ENCODE data around the gene AQP1.

The AQP1 gene

GRCh38 chr7:30881448-30881847 is 30.2 kb upstream of the AQP1 start:
- no peak for FAIRE-seq
- no peak for DNase-seq (ENCODE audit: low spot score)

- FAIRE-seq = no peak
Measured at GRCh38 chr7:30884881-30885280, 26.8 kb upstream of the AQP1 start.

GRCh38 chr7:30886608-30887011 is 25.0 kb upstream of the AQP1 start:
- DNase-seq (ENCODE audit: low spot score) (no peak), FAIRE-seq (peak; percentile 58)

More at GRCh38 chr7:30884881-30885280, 26.8 kb upstream of the AQP1 start:
- DNase-seq (ENCODE audit: low spot score) = no peak

- FAIRE-seq = peak; percentile 52
- DNase-seq (ENCODE audit: low spot score) = no peak
Measured at GRCh38 chr7:30887464-30887872, 24.2 kb upstream of the AQP1 start.

GRCh38 chr7:30888747-30889146 is 22.9 kb upstream of the AQP1 start:
- DNase-seq (ENCODE audit: low spot score) (peak; percentile 84), FAIRE-seq (peak; percentile 70)

GRCh38 chr7:30890226-30890625 is 21.4 kb upstream of the AQP1 start:
- DNase-seq (ENCODE audit: low spot score) (no peak), FAIRE-seq (no peak)

GRCh38 chr7:30893357-30893756 is 18.3 kb upstream of the AQP1 start:
- no peak for DNase-seq (ENCODE audit: low spot score)
- no peak for FAIRE-seq

GRCh38 chr7:30894009-30894408 is 17.6 kb upstream of the AQP1 start:
- DNase-seq (ENCODE audit: low spot score) (no peak), FAIRE-seq (no peak)

GRCh38 chr7:30894866-30895605 is 16.6 kb upstream of the AQP1 start:
- FAIRE-seq (no peak), DNase-seq (ENCODE audit: low spot score) (no peak)

GRCh38 chr7:30896036-30896435 is 15.6 kb upstream of the AQP1 start:
- DNase-seq (ENCODE audit: low spot score) = no peak
- no peak for FAIRE-seq

- no peak for DNase-seq (ENCODE audit: low spot score)
- FAIRE-seq = no peak
Measured at GRCh38 chr7:30896783-30897637, 14.6 kb upstream of the AQP1 start.

- FAIRE-seq (peak; percentile 35), DNase-seq (ENCODE audit: low spot score) (no peak)
Measured at GRCh38 chr7:30897770-30898169, 13.9 kb upstream of the AQP1 start.

- DNase-seq (ENCODE audit: low spot score) = no peak
- FAIRE-seq = no peak
Measured at GRCh38 chr7:30898411-30898810, 13.2 kb upstream of the AQP1 start.

GRCh38 chr7:30899066-30899465 is 12.6 kb upstream of the AQP1 start:
- no peak for FAIRE-seq

GRCh38 chr7:30899630-30900029 is 12.0 kb upstream of the AQP1 start:
- FAIRE-seq (no peak), DNase-seq (ENCODE audit: low spot score) (no peak)

More at GRCh38 chr7:30899066-30899465, 12.6 kb upstream of the AQP1 start:
- no peak for DNase-seq (ENCODE audit: low spot score)

GRCh38 chr7:30900053-30900452 is 11.6 kb upstream of the AQP1 start:
- DNase-seq (ENCODE audit: low spot score) (no peak), FAIRE-seq (no peak)

GRCh38 chr7:30900803-30901362 is 10.8 kb upstream of the AQP1 start:
- DNase-seq (ENCODE audit: low spot score) (no peak), FAIRE-seq (peak; percentile 17)

GRCh38 chr7:30901856-30902255 is 9.8 kb upstream of the AQP1 start:
- FAIRE-seq (peak; percentile 35), DNase-seq (ENCODE audit: low spot score) (no peak)

- no peak for DNase-seq (ENCODE audit: low spot score)
- FAIRE-seq = no peak
Measured at GRCh38 chr7:30902466-30902865, 9.2 kb upstream of the AQP1 start.

- DNase-seq (ENCODE audit: low spot score) (no peak), FAIRE-seq (peak; percentile 87)
Measured at GRCh38 chr7:30903146-30903545, 8.5 kb upstream of the AQP1 start.

- DNase-seq (ENCODE audit: low spot score) (no peak), FAIRE-seq (peak; percentile 90)
Measured at GRCh38 chr7:30904561-30904960, 7.1 kb upstream of the AQP1 start.
